GM19351 (cell line): Measurements from ENCODE around the gene TMEM106C.
"Not testable (repeated sequence)": the region's sequence is repeated elsewhere in the genome, so short reads cannot be mapped to it uniquely, and the experiment has no call there.

Source experiments
- ATAC-seq: cut with Tn5 transposase; IDR thresholded peaks from one replicate; pipeline ENCODE4 v1.9.1; 2021; ENCODE audit warnings: mild to moderate bottlenecking, moderate library complexity; ENCODE audit not compliant: unreplicated experiment

TMEM106C gene

DNA sequence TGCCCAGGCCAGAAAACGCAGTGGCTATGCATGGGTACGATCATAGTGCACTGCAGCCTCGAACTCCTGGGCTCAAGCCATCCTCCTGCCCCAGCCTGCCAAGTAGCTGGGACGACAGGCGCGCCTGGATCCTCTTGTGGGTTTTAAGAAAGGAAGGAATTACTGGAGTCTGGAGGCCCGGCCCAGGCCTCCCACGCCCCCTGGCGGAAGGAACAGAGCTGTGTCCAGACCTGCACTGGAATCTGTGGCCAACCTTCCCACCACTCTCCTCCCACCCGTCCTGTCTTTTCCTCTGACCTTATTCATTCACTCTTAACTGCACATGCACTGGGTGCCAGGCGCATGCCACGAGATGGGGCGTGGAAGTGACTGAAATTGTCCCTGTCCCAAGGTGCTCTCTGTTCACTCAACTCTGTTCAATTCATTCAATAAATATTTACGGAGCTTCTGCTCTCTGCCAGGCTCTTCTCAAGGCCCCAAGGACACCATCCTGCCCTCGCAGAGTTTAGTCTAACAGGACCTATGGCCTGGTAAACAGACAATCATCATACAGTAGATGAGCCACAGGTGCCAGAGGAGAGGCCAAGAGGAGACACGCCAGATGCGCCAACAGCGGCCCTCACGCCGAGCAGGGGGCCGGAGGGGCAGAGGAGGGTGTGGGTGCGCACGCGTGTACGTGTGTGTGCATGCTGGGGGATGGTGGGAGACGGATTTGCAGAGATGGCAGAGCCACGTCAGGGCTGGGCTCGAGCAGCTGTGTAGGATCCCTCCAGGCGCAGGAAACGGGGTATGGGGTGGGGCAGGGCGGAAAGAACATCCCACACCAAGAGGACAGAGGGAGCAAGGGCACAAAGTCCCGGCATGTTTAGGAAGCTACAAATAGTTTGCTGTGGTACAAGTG is 13.7 kb upstream of the TMEM106C start:
- no peak for ATAC-seq

DNA sequence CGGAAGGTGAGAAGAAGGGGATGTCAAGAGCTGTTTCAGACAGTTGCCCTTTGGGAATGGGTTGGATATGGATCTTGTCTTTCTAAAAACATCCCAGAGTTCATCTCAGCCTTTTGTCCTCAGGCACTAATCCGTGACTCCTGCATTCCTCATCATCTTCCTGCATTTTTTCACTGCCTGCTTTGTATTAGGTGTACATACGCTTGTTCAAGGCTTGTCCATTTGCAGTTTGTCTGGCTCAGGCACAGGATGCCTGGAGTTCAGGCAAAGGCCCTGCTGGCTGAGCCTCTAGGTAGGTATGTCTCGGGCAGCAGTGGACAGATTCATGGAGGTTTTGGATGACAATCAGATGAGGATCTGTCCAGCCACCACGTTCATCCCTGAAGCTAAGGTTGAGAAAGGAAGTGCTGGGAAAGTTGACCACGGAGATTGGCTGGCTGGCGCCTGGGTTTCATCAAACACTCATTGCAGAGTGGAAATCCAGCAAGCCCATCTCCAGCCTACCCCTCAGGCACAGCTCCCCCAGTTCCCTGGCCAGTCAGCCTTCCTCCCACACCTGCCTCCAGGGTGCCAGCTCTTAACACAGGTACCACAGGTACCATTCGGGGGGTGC is 12.4 kb upstream of the TMEM106C start:
- ATAC-seq: no peak

DNA sequence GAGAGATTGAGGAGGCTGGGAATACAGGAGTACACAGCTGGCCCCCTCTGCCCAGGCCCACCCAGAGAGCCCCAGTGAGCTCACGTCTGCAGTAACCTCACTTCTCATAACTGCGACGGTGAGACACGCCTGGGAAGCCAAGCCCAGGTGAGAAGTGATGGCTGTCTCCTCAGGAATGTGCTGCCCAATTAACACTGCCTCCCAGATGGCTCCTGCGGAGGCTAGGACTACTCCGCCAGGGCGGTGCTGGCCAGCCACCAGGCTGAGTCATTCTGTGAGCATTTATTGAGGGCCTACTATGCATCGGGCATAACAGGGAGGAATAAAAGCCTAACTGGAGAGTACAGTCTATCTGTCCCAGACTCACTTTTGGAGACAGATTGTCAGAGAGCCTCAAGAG is 9.3 kb upstream of the TMEM106C start:
- ATAC-seq: no peak

GRCh38 chr12:47954467-47955045 is 8.8 kb upstream of the TMEM106C start:
- ATAC-seq: no peak

GRCh38 chr12:47955059-47955458 is 8.3 kb upstream of the TMEM106C start:
- ATAC-seq: no peak

DNA sequence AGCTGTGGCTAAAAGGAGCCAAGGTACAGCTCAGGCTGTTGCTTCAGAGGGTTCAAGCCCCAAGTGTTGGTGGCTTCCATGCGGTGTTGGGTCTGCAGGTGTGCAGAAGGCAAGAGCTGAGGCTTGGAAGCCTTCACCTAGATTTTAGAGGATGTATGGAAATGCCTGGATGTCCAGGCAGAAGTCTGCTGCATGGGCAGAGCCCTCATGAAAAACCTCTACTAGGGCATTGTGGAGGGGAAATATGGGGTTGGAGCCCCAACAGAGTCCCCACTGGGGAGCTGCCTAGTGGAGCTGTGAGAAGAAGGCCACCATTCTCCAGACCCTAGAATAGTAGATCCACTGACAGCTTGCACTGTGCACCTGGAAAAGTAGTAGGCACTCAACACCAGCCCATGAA is 5.7 kb upstream of the TMEM106C start:
- not testable (repeated sequence) for ATAC-seq

DNA sequence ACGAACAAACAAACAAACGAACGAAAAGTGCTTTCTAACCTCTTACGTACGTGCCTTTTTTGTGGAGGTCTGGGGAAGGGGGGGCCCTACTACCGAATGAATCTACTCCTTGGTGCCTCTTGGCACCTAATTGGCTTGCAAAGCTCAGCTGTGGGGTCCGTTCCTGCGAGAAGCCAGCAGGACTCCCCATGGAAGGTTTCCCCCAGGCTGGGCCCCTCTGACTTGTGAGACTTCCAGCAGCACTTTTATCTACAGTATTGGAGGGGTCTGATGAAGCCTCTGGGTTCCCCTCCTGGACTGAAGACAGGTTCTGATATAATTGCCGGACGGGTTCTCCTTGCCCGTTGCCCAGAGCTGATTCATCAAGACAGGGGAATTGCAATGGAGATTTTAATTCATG is 1.2 kb upstream of the TMEM106C start:
- no peak for ATAC-seq

- no peak for ATAC-seq
These were observed 821 bp downstream of the TMEM106C start for GRCh38 chr12:47964106-47964728.

DNA sequence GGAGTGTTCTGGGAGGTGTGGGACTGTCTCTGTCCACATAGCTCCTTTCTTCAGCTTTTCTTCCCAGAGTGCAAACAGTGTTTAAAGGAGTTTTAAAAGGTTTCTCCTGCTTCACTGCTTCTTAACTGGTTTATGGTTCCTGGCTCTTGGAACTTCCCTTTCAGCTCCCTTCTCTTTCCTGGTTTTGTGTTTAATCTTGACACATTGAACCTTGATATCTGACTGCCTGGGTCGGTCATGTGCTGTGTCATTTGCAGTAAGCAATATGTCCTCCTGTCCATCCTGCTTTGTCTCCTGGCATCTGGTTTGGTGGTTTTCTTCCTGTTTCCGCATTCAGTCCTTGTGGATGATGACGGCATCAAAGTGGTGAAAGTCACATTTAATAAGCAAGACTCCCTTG is 2.2 kb downstream of the TMEM106C start:
- no peak for ATAC-seq

GRCh38 chr12:47967461-47968321 is 4.3 kb downstream of the TMEM106C start:
- ATAC-seq: no peak

GRCh38 chr12:47969845-47970244 is 6.4 kb downstream of the TMEM106C start:
- ATAC-seq: no peak

- ATAC-seq: no peak
These were observed 7.4 kb downstream of the TMEM106C start for GRCh38 chr12:47970843-47971242.

DNA sequence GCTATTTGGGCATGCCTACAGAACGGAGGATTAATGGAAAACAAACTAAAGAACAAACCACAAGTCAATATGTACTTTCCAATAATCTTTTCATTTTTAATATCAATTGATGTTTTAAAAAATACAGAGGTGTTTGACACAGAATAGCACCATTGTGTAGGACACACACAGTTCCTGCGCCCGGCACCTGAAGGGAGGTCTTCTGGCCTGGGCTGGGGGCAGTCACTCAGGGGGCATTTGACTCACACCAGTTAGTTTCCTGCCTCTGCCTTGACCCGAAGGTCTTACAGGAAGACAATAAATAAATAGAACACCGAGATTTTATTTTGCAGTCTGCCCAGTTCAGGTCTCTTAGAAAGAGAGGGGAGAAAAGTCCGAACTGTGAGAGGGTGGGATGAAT is 9.5 kb downstream of the TMEM106C start:
- no peak for ATAC-seq

DNA sequence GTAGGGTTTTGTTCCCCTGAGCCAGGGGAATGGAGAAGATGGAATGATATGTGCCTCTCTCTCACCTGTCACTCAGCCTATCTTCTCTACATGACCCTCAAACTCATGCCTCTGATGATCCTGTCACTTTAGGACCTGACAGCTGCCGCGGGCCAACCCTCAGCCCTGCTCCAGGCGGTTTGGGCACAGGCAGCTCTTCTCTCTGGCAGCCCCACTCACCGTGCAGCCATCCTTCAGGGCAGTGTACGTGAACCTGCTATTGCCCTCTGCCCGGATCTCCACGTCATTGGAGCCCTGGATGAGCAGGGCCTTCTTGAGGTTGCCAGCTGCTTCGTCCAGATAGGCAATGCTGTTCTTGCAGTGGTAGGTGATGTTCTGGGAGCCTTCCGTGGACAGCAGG is 10.5 kb downstream of the TMEM106C start:
- no peak for ATAC-seq

GRCh38 chr12:47975036-47975620 is 11.7 kb downstream of the TMEM106C start:
- no peak for ATAC-seq

DNA sequence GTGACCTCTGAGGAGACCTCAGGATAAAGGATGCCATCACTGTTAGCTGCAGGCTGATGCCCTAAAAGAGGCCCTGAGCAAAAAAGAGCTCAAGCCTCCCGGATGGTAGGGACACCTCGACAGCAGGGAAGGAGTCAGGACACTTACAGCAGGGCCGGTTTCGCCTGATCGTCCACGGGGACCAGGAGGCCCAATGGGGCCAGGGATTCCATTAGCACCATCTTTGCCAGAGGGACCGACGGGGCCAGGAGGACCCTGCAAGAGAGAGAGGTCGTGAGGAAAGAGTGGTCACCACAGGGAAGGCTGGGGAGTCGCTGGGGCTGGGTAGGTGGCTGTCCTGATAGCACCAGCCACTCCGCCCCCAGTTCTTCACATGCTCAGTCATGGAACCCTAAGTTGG is 12.4 kb downstream of the TMEM106C start:
- no peak for ATAC-seq

DNA sequence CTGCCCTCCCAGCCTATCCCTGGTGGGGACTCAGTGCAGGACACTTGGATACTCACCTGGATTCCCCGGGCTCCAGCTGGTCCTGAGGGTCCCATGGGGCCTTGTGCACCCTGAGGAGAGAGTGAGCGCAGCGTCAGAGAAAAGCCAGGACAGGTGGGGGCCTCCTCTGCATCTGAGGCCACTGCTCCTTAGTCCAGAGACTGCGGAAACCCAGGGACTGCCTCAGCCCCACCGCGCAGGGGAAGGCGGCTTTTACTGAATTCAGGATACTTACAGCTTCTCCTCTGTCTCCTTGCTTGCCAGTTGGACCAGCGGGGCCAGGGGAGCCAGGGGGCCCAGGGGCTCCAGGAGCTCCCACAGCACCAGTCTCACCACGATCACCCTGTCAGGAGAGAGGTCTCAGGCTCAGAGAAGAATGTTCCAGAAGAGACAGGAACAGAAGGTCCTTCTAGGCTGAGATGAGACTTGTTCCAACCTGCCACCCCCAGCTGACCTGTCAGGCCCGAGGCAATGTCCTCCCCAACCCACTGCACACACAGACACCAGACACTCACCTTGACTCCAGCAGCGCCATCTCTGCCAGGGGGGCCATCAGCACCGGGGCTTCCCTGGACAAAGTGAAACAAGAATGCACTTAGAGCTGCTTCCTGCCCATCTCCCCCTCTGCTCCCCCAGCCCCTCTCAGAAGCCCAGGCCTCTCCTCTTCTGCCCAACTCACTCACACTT is 13.8 kb downstream of the TMEM106C start:
- no peak for ATAC-seq

DNA sequence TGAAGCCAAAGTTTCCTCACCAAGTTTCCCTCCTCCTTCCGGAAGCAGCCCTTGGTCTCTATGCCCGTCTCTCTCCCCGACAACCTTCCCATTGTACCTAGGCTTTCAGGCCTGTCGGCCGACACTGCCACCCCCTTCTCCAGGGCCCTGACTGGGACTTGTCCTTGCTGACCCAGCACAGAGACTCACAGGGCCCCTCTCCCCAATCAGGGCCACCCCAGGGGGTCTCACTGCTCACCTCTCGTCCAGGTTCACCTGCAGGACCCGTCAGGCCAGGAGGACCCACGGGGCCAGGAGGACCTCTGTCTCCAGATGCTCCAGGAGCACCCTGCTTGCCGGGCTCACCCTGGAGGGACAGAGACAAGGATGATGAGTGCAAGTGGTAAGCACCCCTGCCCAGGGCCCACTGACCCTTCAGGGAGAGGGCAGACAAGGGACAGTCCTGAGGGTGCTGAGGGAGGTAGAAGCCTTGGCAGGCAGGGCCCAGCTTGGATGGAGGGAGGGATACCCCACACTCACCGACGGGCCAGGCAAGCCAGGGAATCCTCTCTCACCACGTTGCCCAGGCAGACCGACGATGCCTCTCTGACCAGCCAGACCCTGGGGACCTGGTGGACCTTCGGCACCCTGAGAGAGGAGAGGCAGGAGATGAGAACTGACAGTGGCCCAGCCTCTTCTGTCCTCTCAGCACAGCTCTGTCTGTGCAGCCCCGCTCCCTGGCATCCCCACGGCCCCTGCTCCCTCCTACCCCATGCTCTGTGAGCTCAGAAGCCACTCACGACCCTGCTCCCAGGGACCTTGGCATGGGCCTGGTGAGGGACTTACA is 14.6 kb downstream of the TMEM106C start:
- ATAC-seq: no peak

DNA sequence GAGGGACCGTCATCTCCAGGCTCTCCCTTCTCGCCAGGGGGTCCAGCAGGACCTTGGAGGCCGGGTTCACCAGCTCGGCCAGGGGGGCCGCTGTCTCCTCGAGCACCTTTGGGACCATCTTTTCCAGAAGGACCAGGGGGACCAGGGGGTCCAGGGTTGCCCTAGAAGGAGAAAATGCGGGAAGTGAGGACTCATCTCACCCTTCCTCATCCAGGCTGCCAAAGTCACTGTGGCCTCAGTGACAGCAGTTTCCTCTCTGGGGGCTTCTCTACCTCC is 15.1 kb downstream of the TMEM106C start:
- ATAC-seq: no peak
